GM18498 (cell line): ENCODE results near the gene KIF1C.
A peak's percentile ranks its signal among the peaks of the same experiment; 100 is the strongest.
"Not testable (repeated sequence)": the region's sequence is repeated elsewhere in the genome, so short reads cannot be mapped to it uniquely, and the experiment has no call there.

Source experiments
- ATAC-seq: cut with Tn5 transposase; IDR thresholded peaks from one replicate; pipeline ENCODE4 v1.9.1; 2021; ENCODE audit warnings: mild to moderate bottlenecking, moderate library complexity; ENCODE audit not compliant: unreplicated experiment

Gene KIF1C

GRCh38 chr17:4999430-5000093 is 1.8 kb downstream of the KIF1C start:
- no peak for ATAC-seq

GRCh38 chr17:5000237-5000639 is 2.5 kb downstream of the KIF1C start:
- no peak for ATAC-seq

- ATAC-seq, result no peak
Measured at GRCh38 chr17:5002121-5002788, 4.5 kb downstream of the KIF1C start.

GRCh38 chr17:5003214-5003867 is 5.6 kb downstream of the KIF1C start:
- ATAC-seq, result no peak

- no peak for ATAC-seq
Measured at GRCh38 chr17:5011928-5012327, 14.2 kb downstream of the KIF1C start.

GRCh38 chr17:5014357-5014756 is 16.6 kb downstream of the KIF1C start:
- no peak for ATAC-seq

GRCh38 chr17:5019475-5019956 is 21.8 kb downstream of the KIF1C start:
- ATAC-seq, result no peak

GRCh38 chr17:5020502-5021023 is 22.8 kb downstream of the KIF1C start:
- no peak for ATAC-seq

GRCh38 chr17:5022171-5022711 is 24.5 kb downstream of the KIF1C start:
- ATAC-seq, result no peak

- ATAC-seq, result no peak
Measured at GRCh38 chr17:5023588-5024147, 25.9 kb downstream of the KIF1C start.

GRCh38 chr17:5024604-5025003 is 26.9 kb downstream of the KIF1C start:
- no peak for ATAC-seq

- no peak for ATAC-seq
Measured at GRCh38 chr17:5027299-5027698, 29.5 kb downstream of the KIF1C start.

GRCh38 chr17:5027916-5028315 is 30.2 kb downstream of the KIF1C start:
- no peak for ATAC-seq

- ATAC-seq, result not testable (repeated sequence)
Measured at GRCh38 chr17:5030168-5030567, 32.4 kb downstream of the KIF1C start.

GRCh38 chr17:5031365-5032082 is 33.8 kb downstream of the KIF1C start:
- ATAC-seq, result peak; percentile 64

- ATAC-seq, result no peak
Measured at GRCh38 chr17:5032865-5033264, 35.1 kb downstream of the KIF1C start.

GRCh38 chr17:5033352-5034015 is 35.7 kb downstream of the KIF1C start:
- ATAC-seq, result no peak

GRCh38 chr17:5034063-5034462 is 36.3 kb downstream of the KIF1C start:
- no peak for ATAC-seq

GRCh38 chr17:5034651-5035050 is 36.9 kb downstream of the KIF1C start:
- no peak for ATAC-seq

GRCh38 chr17:5035315-5035714 is 37.6 kb downstream of the KIF1C start, which contains the start of gene SLC52A1:
Gene SLC52A1, minus strand, starts transcription at chr17:5035426. Its CDS starts 820 bp downstream, at chr17:5034606.
- no peak for ATAC-seq
